GM19035 (cell line): Measurements from ENCODE around the gene VPS37B.
"Not testable (repeated sequence)": the region's sequence is repeated elsewhere in the genome, so short reads cannot be mapped to it uniquely, and the experiment has no call there.

Experiments
- ATAC-seq: cut with Tn5 transposase; IDR thresholded peaks from one replicate; pipeline ENCODE4 v1.9.1; 2021; ENCODE audit not compliant: unreplicated experiment

Gene VPS37B

GRCh38 chr12:122909442-122910288, 13.7 kb upstream of the VPS37B start:
- ATAC-seq, result no peak

GRCh38 chr12:122908915-122909314, 13.0 kb upstream of the VPS37B start:
- ATAC-seq, result no peak

GRCh38 chr12:122905258-122905657, 9.3 kb upstream of the VPS37B start:
- not testable (repeated sequence) for ATAC-seq

GRCh38 chr12:122903693-122904034, 7.7 kb upstream of the VPS37B start:
- ATAC-seq, result no peak

DNA sequence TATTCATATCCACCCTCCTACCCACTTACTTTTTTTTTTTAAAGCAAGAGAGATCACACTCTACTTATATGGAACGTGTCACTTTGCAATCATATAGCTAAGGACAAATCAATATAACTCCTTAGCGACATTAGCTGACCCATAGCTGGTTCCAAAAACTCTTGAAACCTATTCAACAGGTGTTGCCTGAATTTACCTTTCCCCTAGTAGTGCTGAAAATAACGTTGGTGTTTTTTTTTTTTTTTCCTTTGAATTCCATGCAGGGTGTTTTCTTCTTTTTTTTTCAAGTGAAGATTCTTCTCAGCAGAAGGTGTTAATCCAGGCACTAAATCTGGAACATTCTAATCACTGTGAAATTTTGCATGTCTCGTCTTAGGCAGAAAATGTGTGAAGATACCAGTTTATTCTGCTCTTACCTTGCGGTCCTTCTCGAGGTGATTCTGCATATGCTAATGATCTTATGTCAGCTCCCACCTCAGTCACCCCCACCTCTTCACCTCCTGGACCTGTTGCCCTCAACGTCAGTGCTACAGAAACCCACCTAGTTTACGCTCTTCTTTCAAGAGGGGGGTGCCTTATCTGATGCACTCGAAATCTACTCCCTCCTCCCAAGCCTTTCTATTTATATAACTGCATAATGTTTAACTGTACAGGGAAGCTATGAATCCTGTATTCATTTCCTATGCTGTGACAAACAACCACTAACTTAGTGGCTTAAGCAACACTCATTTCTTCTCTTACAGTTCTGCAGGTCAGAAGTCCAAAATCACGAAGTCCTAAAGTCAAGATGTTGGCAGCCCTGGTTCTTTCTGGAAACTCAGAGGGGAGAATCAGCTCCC, 7.1 kb upstream of the VPS37B start:
- ATAC-seq, result no peak

GRCh38 chr12:122899887-122900286, 4.0 kb upstream of the VPS37B start:
- no peak for ATAC-seq

DNA sequence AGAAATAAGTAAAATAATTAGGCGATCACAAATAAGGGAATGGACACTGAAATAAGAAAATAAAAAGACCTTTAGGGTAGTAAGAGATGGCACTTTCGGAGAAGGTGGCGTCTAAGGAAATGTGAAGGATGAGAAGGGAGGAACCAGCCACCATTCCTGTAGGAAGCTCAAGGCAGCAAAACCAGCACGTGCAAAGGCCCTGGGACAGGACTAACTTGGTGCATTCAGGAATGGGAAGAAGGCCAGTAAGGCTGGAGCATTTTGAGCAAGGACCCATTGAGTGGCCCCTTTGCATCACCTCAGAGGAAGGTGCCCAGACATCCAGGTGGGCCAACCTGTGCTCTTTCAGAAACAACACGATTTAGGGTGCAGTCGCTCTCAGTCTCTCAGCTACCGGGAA, 738 bp upstream of the VPS37B start:
- no peak for ATAC-seq

DNA sequence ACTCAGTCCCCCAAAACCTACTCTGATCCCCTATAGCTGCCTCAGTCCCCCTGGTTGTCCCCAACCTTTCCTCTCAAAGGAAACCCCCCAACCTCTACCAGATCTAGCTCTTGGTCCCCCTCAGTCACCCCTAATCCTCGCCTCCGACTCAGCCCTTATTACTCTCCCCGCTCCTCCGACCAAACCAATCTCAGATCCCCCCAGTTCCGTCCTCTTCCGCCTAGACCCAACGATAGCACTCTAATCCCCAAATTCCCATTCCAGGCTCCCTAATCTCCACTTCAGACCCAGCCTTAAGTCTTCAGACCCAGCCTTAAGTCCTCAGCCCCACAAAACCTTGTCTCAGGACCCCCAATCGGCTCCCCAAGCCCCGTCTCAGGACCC, 612 bp downstream of the VPS37B start:
- ATAC-seq, result no peak

DNA sequence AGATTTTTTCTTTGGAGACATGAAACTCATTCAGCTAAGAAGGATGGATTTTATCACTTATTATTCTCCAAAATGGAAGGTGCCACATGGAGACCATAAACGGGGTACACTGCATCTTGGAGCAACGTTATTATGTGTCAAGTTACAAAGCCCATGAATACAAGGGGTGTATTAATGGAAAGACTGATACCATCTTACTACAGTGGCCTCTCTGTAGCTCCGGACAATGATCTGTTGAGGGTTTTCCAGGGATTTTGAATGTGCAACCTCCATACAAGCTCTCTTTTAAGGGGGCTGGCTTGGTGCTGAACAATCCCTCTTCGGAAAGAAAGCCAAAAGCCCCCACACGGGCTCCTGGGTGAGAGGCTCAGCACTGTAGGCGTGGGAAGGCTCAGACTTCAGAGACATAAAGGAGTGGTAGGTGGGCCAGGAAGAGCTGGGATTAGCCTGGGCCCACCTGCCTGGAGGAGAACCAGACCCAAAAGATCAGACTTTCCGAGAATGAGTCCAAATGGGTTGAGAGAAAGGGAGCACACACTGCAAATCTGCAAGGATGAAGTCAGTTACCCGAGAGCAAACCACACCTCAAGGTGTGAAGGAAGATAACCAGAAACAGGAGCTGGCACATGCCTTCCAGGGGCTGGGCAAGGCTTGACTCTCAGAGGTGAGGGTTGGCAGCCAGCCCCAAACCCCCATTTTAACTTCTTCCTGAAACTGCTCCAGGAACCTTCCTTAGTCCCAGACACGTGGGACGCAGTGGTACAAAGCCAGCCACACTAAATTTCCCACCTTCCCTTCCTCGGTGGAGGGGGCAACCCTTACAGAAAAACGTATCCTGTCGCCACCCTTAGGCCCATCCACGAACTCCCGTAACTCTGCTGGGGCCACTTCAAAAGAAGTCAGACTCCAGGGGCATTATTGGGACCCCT, 1.5 kb downstream of the VPS37B start:
- ATAC-seq, result no peak

- ATAC-seq, result no peak
These were observed 2.4 kb downstream of the VPS37B start for GRCh38 chr12:122893208-122894153.

GRCh38 chr12:122892724-122893123, 3.2 kb downstream of the VPS37B start:
- not testable (repeated sequence) for ATAC-seq

- no peak for ATAC-seq
These were observed 4.0 kb downstream of the VPS37B start for GRCh38 chr12:122891661-122892525.

DNA sequence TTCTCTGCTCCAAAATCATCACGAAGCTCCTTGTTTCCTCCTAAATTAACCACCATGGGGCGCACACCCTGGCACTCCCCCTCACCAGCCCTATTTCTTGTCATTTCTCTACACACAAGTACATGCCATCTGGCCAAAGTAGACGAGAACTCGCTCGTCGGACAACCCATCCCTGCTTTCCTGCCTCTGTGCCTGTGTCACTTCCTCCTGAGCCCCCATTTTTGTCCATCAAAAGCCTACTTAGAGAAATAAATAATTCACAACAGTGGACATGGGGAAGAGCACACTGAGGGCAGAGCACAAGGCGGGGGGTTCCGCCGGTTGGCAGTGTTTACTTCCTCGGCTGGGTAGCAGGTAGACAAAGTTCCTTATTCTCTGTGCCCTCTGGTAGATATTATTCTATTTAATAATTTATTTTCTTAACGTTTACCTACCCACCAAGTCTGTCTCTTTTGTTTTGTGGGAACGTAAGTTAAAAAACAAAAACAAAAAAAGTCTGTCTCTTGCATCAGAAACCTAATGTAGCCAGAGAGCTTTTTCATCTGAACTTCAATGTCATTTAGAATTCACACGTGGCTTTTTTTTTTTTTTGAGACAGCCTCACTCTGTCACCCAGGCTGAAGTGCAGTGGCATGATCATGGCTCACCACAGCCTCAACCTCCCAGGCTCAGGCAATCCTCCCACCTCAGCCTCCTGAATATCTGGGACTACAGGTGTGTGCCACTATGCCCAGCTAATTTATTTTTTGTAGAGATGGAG, 6.0 kb downstream of the VPS37B start:
- no peak for ATAC-seq

DNA sequence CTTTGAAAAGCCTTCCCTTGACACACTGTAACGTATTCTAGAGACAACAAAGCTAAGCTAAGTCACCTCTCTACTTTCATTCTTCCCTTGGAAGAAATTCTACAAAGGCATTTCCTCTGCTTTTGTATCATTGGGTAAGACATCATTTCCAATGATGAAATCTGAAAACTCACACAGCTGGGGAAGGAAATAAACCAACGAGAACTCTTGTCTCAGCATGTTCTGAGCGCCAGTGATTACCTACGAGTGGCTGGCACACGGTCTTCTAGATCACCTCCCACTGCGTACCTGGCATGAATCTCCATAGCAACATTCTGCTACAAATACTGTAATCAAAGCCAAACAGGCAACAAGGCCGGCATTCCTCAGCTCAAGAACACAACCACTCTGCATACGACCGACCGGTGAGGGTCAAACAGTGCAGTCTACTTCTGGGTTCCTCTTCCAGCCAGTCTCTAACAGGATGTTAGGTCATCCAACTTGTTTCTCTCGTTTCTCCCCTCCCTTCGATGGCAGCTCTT, 7.6 kb downstream of the VPS37B start:
- peak; percentile 41 for ATAC-seq

GRCh38 chr12:122887819-122888212, 8.1 kb downstream of the VPS37B start:
- peak; percentile 24 for ATAC-seq

DNA sequence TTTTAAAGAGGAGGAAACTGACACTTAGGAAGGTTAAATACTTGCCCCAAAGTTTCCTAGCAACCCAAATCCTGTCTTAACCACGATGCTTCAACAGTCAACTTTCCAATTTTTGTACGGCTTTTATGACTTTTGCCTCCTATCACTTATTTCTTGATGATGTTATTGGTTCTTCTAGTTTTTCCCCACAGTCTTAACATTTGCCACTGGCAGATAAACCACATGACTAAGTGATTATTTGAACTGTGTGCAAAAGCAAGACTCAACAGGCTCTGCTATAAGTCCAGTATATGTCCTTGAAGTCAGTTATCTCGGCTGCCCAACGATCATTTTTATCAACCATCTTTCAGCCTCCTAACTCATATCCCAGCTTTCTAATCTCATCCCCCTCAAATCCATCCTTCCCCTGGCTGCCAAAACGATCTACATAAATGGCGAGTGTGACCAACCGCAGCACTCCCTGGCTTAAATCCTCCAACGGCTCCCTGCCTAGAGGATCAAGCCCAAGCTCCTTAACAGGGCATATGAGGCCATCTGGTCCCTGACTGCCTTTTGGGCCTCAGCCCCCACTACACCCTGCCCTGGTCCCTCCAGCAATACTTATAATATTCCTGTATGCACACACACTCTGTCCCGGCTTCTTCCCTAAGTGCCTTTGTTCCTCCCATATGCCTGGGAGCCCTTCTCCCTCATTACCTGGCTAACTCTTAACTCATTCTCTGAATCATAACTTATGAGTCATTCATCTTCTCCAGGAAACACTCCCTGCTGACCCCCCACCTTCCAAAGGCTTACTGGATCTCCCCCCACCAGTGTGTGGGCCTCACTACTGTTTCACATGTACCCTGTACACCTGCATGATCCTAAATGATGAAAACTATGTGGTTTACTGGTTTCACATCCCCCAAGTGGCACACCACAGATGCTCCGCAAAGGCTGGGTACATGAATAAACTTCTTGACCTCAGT, 8.8 kb downstream of the VPS37B start:
- peak; percentile 75 for ATAC-seq

DNA sequence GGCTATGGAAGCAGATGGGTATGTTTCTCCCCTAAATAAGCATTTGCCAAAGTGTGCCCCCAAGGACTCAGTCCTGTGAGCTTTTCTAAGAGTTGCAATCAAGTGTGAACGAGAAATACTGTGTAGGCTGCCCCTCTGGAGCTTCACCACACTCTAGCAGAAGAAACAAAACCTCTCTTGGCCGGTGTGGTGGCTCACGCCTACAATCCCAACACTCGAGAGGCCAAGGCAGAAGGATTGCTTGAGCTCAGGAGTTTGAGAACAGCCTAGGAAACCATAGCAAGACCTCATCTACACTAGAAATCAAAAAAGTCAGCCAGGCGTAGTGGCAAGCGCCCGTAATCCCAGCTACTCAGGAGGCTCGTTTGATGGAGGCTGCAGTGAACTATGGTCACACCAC, 9.8 kb downstream of the VPS37B start:
- ATAC-seq, result no peak
